VCaP (cell line): ENCODE data around the gene CAPZB.

Experiments
- H3K27ac ChIP-seq: fragments of 450-650 bp; 2 replicates; pipeline ENCODE4 v1.5.1; 2017
- TF ChIP-seq, protein P1 (sequence below): fragments of 450-650 bp; conservative IDR thresholded peaks from 2 replicates; pipeline ENCODE4 v1.5.1; 2017; ENCODE audit warnings: mild to moderate bottlenecking, moderate library complexity

Gene CAPZB

DNA sequence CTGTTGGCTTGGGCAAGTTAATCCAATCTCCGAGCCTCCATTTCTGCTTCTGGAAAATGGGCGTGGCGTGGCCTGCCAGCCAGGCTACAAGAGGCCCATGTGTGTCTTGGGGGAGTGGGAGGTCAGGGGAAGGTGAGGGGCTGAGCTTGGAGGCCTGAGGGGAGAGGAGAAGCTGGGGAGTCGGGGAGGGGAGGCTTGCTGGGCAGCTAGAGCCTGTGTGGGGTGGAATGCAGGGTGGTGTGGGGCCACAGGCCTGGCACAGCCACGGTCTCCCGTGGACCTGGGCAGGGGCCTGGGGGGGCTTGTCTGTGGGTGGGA is 158.6 kb downstream of the CAPZB start:
- TF ChIP-seq, protein P1, sequence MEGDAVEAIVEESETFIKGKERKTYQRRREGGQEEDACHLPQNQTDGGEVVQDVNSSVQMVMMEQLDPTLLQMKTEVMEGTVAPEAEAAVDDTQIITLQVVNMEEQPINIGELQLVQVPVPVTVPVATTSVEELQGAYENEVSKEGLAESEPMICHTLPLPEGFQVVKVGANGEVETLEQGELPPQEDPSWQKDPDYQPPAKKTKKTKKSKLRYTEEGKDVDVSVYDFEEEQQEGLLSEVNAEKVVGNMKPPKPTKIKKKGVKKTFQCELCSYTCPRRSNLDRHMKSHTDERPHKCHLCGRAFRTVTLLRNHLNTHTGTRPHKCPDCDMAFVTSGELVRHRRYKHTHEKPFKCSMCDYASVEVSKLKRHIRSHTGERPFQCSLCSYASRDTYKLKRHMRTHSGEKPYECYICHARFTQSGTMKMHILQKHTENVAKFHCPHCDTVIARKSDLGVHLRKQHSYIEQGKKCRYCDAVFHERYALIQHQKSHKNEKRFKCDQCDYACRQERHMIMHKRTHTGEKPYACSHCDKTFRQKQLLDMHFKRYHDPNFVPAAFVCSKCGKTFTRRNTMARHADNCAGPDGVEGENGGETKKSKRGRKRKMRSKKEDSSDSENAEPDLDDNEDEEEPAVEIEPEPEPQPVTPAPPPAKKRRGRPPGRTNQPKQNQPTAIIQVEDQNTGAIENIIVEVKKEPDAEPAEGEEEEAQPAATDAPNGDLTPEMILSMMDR: no peak
- no peak overlapping the region for H3K27ac ChIP-seq

DNA sequence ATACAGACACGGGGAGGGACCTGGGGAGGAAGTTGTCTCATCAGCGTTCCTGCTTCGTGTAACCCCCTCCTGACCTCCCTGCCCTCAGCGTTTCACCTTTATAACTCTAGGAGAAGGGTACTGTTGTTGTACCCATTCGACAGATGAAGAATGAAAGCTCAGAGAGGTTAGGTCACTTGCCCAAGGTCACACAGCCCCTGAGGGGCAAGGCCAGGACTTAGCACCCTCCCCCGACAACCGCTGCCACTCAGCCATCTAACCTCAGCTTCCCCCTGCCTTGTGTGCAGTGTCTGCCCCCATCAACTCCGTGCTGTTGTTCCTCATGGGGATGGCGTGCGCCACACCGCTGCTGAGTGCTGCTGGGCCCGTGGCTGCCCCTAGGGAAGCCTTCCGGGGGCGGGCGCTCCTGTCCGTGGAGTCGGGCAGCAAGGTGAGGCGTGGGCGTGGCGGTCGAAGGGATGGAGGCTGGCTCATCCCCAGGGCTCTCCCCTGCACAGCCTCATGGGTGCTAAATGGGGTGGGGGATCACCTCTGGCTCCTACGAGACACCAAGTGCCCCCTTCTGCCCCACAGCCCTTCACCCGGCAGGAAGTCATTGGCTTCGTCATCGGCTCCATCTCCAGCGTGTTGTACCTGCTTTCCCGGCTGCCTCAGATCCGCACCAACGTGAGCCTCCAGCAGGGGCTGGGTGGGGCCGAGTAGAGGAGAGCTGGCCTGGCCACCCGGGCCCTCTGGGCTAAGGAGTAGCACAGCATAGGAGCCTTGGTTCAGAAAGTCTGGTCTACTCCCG is 159.2 kb downstream of the CAPZB start:
- TF ChIP-seq, protein P1: no peak
- no peak overlapping the region for H3K27ac ChIP-seq

DNA sequence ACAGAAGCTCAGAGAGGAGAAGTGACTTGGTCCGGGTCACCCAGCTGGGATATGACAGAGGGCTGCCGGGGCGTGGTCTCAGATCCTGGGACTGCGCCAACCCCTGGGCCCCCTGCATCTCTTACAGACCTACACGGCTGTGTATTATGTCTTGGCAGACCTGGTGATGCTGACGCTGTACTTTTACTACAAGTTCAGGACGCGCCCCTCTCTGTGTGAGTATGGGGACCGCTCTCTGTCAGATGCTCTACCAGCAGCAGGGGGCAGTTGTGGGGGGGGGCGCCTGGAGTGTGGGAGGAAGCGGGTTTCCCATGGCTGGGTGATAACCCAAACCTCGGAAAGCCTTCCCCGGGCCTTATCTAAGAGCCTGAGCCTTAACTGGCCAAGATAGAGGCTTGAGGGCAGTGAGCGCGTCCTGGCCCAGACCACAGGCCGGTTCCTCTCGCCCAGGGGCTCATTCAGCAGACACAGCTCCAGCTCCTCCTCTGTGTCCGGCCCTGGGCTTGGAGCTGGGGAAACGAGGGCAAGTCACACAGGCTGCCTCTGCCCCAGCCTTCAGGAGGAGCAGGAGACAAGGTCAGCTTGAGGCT is 159.9 kb downstream of the CAPZB start:
- H3K27ac ChIP-seq: no peak overlapping the region
- TF ChIP-seq, protein P1: no peak

DNA sequence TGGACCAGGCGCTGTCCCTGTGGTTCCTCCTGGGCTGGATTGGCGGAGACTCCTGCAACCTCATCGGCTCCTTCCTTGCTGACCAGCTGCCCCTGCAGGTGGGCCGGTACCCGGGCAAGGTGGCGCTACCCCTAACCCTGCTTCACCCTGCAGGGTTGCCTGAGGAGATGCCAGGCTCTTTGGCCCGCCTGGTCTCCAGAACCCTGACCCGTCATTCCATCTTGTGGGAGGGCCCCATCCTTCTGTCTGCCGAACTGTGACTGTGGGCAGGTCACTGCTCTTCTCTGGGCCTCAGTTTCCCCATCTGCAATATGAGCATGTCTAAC is 160.7 kb downstream of the CAPZB start:
- no peak overlapping the region for H3K27ac ChIP-seq
- TF ChIP-seq, protein P1: no peak

DNA sequence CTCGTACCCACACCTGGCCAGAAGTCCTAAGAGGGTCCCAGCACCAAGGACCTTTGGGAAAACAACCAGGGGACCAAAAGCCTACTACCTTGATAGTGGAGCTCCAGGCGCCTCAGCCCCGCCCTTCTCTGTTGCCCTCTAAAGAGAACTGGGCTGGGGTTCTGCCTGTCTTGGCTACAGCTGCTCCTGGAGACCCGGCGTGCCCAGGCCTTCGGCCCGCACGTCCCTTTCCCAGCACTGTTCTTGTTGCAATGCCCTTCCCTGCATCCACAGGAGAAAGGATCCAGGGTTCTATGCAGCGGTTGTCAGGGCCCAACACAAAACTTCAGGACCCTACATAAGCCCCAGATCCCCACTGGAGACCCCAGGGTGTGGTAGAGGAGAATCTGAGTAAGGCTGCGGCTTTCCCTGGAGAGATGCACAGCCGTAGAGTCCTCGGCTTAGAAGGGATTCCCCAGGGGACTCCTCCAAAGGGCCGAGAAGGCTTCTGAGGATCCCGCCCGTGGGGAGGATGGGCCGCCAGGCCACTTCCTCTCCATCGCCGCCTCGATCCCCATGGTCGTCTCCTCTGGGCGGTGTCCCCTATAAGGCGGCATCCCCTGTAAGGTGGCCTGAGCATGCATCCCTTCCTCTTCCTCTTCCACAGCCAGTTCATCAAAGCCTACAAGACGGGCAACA is 161.2 kb downstream of the CAPZB start:
- TF ChIP-seq, protein P1: no peak
- no peak overlapping the region for H3K27ac ChIP-seq

DNA sequence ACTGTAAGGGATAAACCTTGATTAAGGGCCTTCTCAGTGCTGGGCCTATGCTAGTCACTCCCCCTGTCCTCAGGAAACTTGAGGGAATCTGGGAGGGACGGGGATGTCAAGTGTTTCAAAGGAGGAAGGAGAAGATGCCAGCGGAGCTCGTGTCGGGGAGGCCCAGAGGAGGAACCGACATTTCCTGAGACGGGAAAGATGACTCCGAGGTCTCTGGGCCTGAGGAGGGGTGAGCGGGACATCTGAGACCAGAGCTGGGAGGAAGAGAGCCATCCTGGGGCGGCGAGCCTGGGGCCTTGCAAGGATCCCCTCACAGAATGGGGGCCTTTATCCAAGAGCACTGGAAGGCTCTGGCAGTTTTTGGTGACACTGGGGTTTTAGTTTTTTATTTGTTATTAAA is 162.9 kb downstream of the CAPZB start:
- TF ChIP-seq, protein P1: no peak
- no peak overlapping the region for H3K27ac ChIP-seq

DNA sequence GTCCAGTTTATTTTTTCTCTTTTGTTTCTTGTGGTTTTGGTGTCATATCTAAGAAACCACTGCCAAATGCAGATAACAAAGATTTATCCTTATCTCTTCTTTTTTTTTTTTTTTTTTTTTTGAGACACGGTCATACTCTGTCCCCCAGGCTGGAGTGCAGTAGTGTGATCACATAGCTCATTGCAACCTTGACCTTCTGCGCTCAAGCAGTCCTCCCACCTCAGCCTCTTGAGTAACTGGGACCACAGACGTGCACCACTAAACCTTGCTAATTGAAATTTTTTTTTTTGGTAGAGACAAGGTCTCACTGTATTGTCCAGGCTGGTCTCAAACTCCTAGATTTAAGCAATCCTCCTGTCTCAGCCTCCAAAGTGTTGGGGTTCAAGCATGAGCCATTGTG is 164.3 kb downstream of the CAPZB start:
- H3K27ac ChIP-seq: no peak overlapping the region
- TF ChIP-seq, protein P1: no peak
